GM23248 (cell line): ENCODE measurements around the gene SUGCT.

Source experiments
- EZH2 ChIP-seq: fragments of 200-600 bp; sonication (generic); IDR thresholded peaks from 2 replicates; pipeline ENCODE4 v1.6.1; 2018; ENCODE audit warnings: antibody characterized with exemption, mild to moderate bottlenecking; ENCODE audit not compliant: insufficient read depth, poor library complexity, severe bottlenecking
- EZH2phosphoT487 ChIP-seq: fragments of 200-600 bp; sonication (generic); IDR thresholded peaks from 2 replicates; pipeline ENCODE4 v1.6.1; 2018; ENCODE audit warnings: antibody characterized with exemption, moderate library complexity, mild to moderate bottlenecking, low read depth; ENCODE audit not compliant: insufficient read depth

GRCh38 chr7:40175725-40176510, 41.1 kb downstream of the SUGCT start:
- TF ChIP-seq EZH2phosphoT487 (no peak), EZH2 (no peak)
